K562 (cell line): ENCODE data around the gene TMEM247. TPM values are rescaled to one million over a fixed set of nuclear protein-coding genes. Genes with fewer than 3 reads are reported as not detected.

Source experiments
- ARNT ChIP-seq, 2 experiments: fragments of 450-650 bp; IDR thresholded peaks; 2 replicates each; pipeline ENCODE4 v1.6.1; 2016; ENCODE audit warnings: mild to moderate bottlenecking in 1 of 2
- BRD4 ChIP-seq: fragments of 200-600 bp; sonication (generic); IDR thresholded peaks from 2 replicates; pipeline ENCODE4 v1.6.1; 2017; ENCODE audit warnings: inconsistent platforms
- CBFA2T2 ChIP-seq: fragments of 450-650 bp; conservative IDR thresholded peaks from 2 replicates; pipeline ENCODE4 v1.6.1; 2017; ENCODE audit warnings: mild to moderate bottlenecking
- CCNT2 ChIP-seq: IDR thresholded peaks from 2 replicates; pipeline ENCODE4 v1.6.1; 2011; ENCODE audit warnings: borderline replicate concordance, low read depth, mild to moderate bottlenecking, moderate library complexity, mixed read lengths, low read length; ENCODE audit not compliant: insufficient read length; ENCODE audit errors: extremely low read depth
- ELK3 ChIP-seq: fragments of 450-650 bp; formaldehyde crosslinking; IDR thresholded peaks from 2 replicates; pipeline ENCODE4 v1.4.0; 2020; ENCODE audit warnings: mild to moderate bottlenecking
- ETV1 ChIP-seq: fragments of 450-650 bp; conservative IDR thresholded peaks from 2 replicates; pipeline ENCODE4 v1.6.1; 2016; ENCODE audit warnings: missing genetic modification characterization, control low read depth, low read depth, missing compliant biosample characterization
- GTF2E2 ChIP-seq: fragments of 200-800 bp; sonication (Bioruptor generic); IDR thresholded peaks from 2 replicates; pipeline ENCODE4 v1.6.1; 2016; ENCODE audit warnings: missing genetic modification characterization, missing compliant biosample characterization
- L3MBTL2 ChIP-seq: fragments of 450-650 bp; IDR thresholded peaks from 2 replicates; pipeline ENCODE4 v1.6.1; 2016; ENCODE audit warnings: mild to moderate bottlenecking, moderate library complexity
- MBD2 ChIP-seq: sonication (generic); IDR thresholded peaks from 2 replicates; pipeline ENCODE4 v1.6.1; 2016; ENCODE audit warnings: low read depth, borderline replicate concordance
- PYGO2 ChIP-seq: fragments of 450-650 bp; IDR thresholded peaks from 2 replicates; pipeline ENCODE4 v1.6.1; 2016; ENCODE audit warnings: mild to moderate bottlenecking, missing genetic modification characterization, moderate library complexity, missing compliant biosample characterization
- RFX7 ChIP-seq: fragments of 250-450 bp; sonication (Bioruptor Pico); IDR thresholded peaks from 2 replicates; pipeline ENCODE4 v1.5.1; 2021; ENCODE audit warnings: mild to moderate bottlenecking
- SMARCA4 ChIP-seq: fragments of 450-650 bp; IDR thresholded peaks from 2 replicates; pipeline ENCODE4 v1.6.1; 2016
- SMARCE1 ChIP-seq: fragments of 450-650 bp; IDR thresholded peaks from 2 replicates; pipeline ENCODE4 v1.7.1; 2016; ENCODE audit warnings: mild to moderate bottlenecking
- TARDBP ChIP-seq: fragments of 450-650 bp; IDR thresholded peaks from 2 replicates; pipeline ENCODE4 v1.6.1; 2016
- TFAM ChIP-seq: fragments of 250-450 bp; sonication (Bioruptor Pico); conservative IDR thresholded peaks from 2 replicates; pipeline ENCODE4 v1.5.0; 2021; ENCODE audit warnings: mild to moderate bottlenecking, moderate library complexity
- ZFX ChIP-seq: sonication (generic); formaldehyde crosslinking; IDR thresholded peaks from 2 replicates; pipeline ENCODE4 v1.8.0; 2022; ENCODE audit warnings: mild to moderate bottlenecking, missing genetic modification reagents, moderate library complexity
- ZNF184 ChIP-seq: sonication (generic); formaldehyde crosslinking; IDR thresholded peaks from 2 replicates; pipeline ENCODE4 v1.5.0; 2020; ENCODE audit warnings: missing genetic modification reagents
- ZNF584 ChIP-seq: fragments of 200-800 bp; sonication (Bioruptor generic); IDR thresholded peaks from 2 replicates; pipeline ENCODE4 v1.6.1; 2016; ENCODE audit warnings: low read depth, mild to moderate bottlenecking, missing genetic modification characterization, missing compliant biosample characterization
- ZNF780A ChIP-seq: fragments of 250-450 bp; sonication (Bioruptor Pico); IDR thresholded peaks from 2 replicates; pipeline ENCODE4 v1.5.0; 2021; ENCODE audit warnings: mild to moderate bottlenecking
- polyA plus RNA-seq, 8 experiments: library from polyadenylated mRNA; depleted of rRNA in 4 of 8; stranded (reverse) in 5 of 8; unstranded in 3 of 8; fragments of >200 nt; fragmentation: Nextera tagmentation in 2 of 8; fragmentation: Illumina TruSeq in 1 of 8; extraction: Ambion mirVana in 2 of 8; extraction: Trizol in 1 of 8; gene quantifications; 2 replicates each; pipeline versions ENCODE4 v1.2.1 to v1.2.3, GENCODE V29; 2011 to 2014; ENCODE audit warnings: inconsistent platforms in 1 of 8, missing spikeins in 1 of 8
- total RNA-seq, 7 experiments: library from RNA; depleted of rRNA in 6 of 7; stranded (reverse); fragments of >200 nt in 6 of 7; fragmentation: Illumina TruSeq in 2 of 7; extraction: Trizol in 2 of 7; gene quantifications; 2 replicates each; pipeline versions ENCODE4 v1.2.1 to v1.2.3, GENCODE V29; 2011 to 2021; ENCODE audit warnings: low replicate concordance in 1 of 7
- TF ChIP-seq, protein P1 (sequence below): fragments of 450-650 bp; IDR thresholded peaks from 2 replicates; pipeline ENCODE4 v1.6.1; 2016; ENCODE audit warnings: mild to moderate bottlenecking, moderate library complexity

Gene TMEM247
- total and polyA plus RNA-seq, 9 of the 15 experiments (the other 6 are each of a cell fraction or from before 2014, with no cell fraction given): 0.24 to 4.7 (median 3.1) TPM

DNA sequence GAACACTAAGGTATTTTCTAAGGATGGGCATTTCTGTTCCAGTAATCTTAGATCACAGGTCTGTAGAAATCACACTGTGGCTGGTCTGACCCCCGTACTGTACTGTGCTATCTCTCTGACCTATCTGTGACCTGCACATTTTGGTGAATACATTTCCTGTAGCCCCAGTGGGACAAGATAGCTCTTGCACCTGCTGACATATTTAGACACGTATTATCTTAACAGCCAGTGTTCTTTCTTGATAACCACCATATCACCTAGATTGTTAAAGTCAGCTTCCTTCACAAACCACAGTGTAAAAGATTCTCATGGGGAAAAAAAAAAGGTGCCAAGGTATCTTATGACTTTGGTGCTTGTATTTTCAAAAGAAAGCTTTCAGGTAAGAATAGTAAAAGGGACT lies 39.8 kb upstream of the TMEM247 start (continued):
- TF ChIP-seq, protein P1, sequence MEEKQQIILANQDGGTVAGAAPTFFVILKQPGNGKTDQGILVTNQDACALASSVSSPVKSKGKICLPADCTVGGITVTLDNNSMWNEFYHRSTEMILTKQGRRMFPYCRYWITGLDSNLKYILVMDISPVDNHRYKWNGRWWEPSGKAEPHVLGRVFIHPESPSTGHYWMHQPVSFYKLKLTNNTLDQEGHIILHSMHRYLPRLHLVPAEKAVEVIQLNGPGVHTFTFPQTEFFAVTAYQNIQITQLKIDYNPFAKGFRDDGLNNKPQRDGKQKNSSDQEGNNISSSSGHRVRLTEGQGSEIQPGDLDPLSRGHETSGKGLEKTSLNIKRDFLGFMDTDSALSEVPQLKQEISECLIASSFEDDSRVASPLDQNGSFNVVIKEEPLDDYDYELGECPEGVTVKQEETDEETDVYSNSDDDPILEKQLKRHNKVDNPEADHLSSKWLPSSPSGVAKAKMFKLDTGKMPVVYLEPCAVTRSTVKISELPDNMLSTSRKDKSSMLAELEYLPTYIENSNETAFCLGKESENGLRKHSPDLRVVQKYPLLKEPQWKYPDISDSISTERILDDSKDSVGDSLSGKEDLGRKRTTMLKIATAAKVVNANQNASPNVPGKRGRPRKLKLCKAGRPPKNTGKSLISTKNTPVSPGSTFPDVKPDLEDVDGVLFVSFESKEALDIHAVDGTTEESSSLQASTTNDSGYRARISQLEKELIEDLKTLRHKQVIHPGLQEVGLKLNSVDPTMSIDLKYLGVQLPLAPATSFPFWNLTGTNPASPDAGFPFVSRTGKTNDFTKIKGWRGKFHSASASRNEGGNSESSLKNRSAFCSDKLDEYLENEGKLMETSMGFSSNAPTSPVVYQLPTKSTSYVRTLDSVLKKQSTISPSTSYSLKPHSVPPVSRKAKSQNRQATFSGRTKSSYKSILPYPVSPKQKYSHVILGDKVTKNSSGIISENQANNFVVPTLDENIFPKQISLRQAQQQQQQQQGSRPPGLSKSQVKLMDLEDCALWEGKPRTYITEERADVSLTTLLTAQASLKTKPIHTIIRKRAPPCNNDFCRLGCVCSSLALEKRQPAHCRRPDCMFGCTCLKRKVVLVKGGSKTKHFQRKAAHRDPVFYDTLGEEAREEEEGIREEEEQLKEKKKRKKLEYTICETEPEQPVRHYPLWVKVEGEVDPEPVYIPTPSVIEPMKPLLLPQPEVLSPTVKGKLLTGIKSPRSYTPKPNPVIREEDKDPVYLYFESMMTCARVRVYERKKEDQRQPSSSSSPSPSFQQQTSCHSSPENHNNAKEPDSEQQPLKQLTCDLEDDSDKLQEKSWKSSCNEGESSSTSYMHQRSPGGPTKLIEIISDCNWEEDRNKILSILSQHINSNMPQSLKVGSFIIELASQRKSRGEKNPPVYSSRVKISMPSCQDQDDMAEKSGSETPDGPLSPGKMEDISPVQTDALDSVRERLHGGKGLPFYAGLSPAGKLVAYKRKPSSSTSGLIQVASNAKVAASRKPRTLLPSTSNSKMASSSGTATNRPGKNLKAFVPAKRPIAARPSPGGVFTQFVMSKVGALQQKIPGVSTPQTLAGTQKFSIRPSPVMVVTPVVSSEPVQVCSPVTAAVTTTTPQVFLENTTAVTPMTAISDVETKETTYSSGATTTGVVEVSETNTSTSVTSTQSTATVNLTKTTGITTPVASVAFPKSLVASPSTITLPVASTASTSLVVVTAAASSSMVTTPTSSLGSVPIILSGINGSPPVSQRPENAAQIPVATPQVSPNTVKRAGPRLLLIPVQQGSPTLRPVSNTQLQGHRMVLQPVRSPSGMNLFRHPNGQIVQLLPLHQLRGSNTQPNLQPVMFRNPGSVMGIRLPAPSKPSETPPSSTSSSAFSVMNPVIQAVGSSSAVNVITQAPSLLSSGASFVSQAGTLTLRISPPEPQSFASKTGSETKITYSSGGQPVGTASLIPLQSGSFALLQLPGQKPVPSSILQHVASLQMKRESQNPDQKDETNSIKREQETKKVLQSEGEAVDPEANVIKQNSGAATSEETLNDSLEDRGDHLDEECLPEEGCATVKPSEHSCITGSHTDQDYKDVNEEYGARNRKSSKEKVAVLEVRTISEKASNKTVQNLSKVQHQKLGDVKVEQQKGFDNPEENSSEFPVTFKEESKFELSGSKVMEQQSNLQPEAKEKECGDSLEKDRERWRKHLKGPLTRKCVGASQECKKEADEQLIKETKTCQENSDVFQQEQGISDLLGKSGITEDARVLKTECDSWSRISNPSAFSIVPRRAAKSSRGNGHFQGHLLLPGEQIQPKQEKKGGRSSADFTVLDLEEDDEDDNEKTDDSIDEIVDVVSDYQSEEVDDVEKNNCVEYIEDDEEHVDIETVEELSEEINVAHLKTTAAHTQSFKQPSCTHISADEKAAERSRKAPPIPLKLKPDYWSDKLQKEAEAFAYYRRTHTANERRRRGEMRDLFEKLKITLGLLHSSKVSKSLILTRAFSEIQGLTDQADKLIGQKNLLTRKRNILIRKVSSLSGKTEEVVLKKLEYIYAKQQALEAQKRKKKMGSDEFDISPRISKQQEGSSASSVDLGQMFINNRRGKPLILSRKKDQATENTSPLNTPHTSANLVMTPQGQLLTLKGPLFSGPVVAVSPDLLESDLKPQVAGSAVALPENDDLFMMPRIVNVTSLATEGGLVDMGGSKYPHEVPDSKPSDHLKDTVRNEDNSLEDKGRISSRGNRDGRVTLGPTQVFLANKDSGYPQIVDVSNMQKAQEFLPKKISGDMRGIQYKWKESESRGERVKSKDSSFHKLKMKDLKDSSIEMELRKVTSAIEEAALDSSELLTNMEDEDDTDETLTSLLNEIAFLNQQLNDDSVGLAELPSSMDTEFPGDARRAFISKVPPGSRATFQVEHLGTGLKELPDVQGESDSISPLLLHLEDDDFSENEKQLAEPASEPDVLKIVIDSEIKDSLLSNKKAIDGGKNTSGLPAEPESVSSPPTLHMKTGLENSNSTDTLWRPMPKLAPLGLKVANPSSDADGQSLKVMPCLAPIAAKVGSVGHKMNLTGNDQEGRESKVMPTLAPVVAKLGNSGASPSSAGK: no peak
- peak; percentile 54; the same call in 1 of the 2 replicates for TF ChIP-seq MBD2
- no peak for TF ChIP-seq L3MBTL2
- TF ChIP-seq ELK3 (CRISPR knock-in tag): no peak
- TF ChIP-seq TFAM (CRISPR knock-in tag): no peak
- TF ChIP-seq ARNT (IDR thresholded peaks at IDR 0.05): peak in 1 of 2 experiments; percentile 55; a peak in 1 of 4 replicates
- TF ChIP-seq SMARCA4: peak; percentile 87
- TF ChIP-seq ZFX (CRISPR knock-in tag): no peak
- no peak for TF ChIP-seq ZNF584 (CRISPR knock-in tag)
- no peak for TF ChIP-seq BRD4
- TF ChIP-seq CBFA2T2: peak; percentile 93
- TF ChIP-seq GTF2E2 (tag): no peak
- no peak for TF ChIP-seq ZNF780A (CRISPR knock-in tag)
- peak; percentile 83; the same call in 1 of the 2 replicates for TF ChIP-seq SMARCE1
- 0 out of 2 replicates have a peak, but pooled peaks have one; percentile 53 for TF ChIP-seq TARDBP
- TF ChIP-seq ETV1 (tag): peak; percentile 92
- 0 out of 2 replicates have a peak, but pooled peaks have one; percentile 20 for TF ChIP-seq PYGO2 (tag)
- peak; percentile 95 for TF ChIP-seq CCNT2
- no peak for TF ChIP-seq RFX7 (CRISPR knock-in tag)
- TF ChIP-seq ZNF184 (CRISPR knock-in tag): no peak
